Stomach (tissue), 9 donors: ENCODE results near the gene CEACAM1. TPM values are rescaled to one million over a fixed set of nuclear protein-coding genes. Genes with fewer than 3 reads are reported as not detected.

Experiments
- DNase-seq, 2 donors: peaks; one replicate each; pipeline versions ENCODE4 v3.0.0 to v3.0.0-alpha.2; 2013 to 2019
- H3K27ac ChIP-seq, 5 donors: fragments of 200-600 bp in 4 of 5; sonication (generic) in 4 of 5; one replicate each; pipeline ENCODE4 v1.5.1; 2013 to 2019; ENCODE audit warnings: mild to moderate bottlenecking in 1 of 5, moderate library complexity in 1 of 5
- H3K27me3 ChIP-seq, 3 donors: fragments of 200-600 bp; sonication (generic); one replicate each; pipeline ENCODE4 v1.5.1; 2017 to 2019; ENCODE audit warnings: mixed run types in 1 of 3
- H3K36me3 ChIP-seq, 4 donors: fragments of 200-600 bp; sonication (generic); 1 replicate in 3 of 4; 2 replicates in 1 of 4; pipeline ENCODE4 v1.5.1; 2016 to 2019
- H3K4me1 ChIP-seq, 4 donors: fragments of 200-600 bp; sonication (generic); one replicate each; pipeline ENCODE4 v1.5.1; 2016 to 2019
- H3K4me3 ChIP-seq, 4 donors: fragments of 200-600 bp; sonication (generic) in 3 of 4; one replicate each; pipeline ENCODE4 v1.5.1; 2016 to 2019; ENCODE audit warnings: mild to moderate bottlenecking in 1 of 4
- H3K9me3 ChIP-seq, 4 donors: fragments of 200-600 bp; sonication (generic); one replicate each; pipeline ENCODE4 v1.5.1; 2016 to 2019
- EP300 ChIP-seq: sonication (generic); formaldehyde crosslinking; IDR thresholded peaks from one replicate; pipeline ENCODE4 v1.6.1; 2017; ENCODE audit warnings: antibody characterized with exemption
- POLR2A ChIP-seq, 4 donors: fragments of 450-650 bp; IDR thresholded peaks; one replicate each; pipeline ENCODE4 v1.6.1; 2016; ENCODE audit warnings: antibody characterized with exemption in 4 of 4, control low read depth in 2 of 4, mild to moderate bottlenecking in 1 of 4, moderate library complexity in 1 of 4
- POLR2AphosphoS5 ChIP-seq, 3 donors: sonication (generic); formaldehyde crosslinking; IDR thresholded peaks; one replicate each; pipeline ENCODE4 v1.6.1; 2016; ENCODE audit warnings: antibody characterized with exemption in 3 of 3
- WGBS, 5 donors: extraction: QIAGEN DNeasy Blood & Tissue Kit in 3 of 5; methylation state at CpG; one replicate each; pipeline versions ENCODE4 v1.1.5 to v1.1.7; 2013 to 2018; 5-methylcytosine and 5-hydroxymethylcytosine counted together
- intact Hi-C: fragments of 100-400 bp; cut with DNase I; formaldehyde crosslinking; loops from one replicate; pipeline ENCODE4 v1.15.1; 2023; ENCODE audit warnings: low total_unique reads
- polyA plus RNA-seq, 3 donors: library from polyadenylated mRNA; stranded (reverse); fragments of 200-250 nt; gene quantifications; one replicate each; pipeline ENCODE4 v1.2.3, GENCODE V29; 2013
- total RNA-seq, 5 donors: library from RNA; depleted of rRNA; stranded (reverse); fragments of >200 nt; gene quantifications; one replicate each; pipeline versions ENCODE4 v1.1.0 to v1.2.3, GENCODE V29; 2014 to 2016
- TF ChIP-seq, protein P1 (sequence below), 7 experiments: fragments of 450-650 bp in 4 of 7; fragments of 200-600 bp in 3 of 7; sonication (generic) in 3 of 7; IDR thresholded peaks; one replicate each; pipeline ENCODE4 v1.5.1; 2016 to 2019; ENCODE audit warnings: antibody characterized with exemption in 7 of 7, control low read depth in 2 of 7, mild to moderate bottlenecking in 1 of 7
- donor health status: healthy with polysubstance abuse.
- donor health status: Bipolar disorder and iron deficiency.
- donor health status: healthy.

The CEACAM1 gene
- total and polyA plus RNA-seq, 8 donors = 0.45 to 99.2 (median 4.1) TPM

GRCh38 chr19:42516771-42517170, 11.5 kb downstream of the CEACAM1 start:
- 81 to 97% (median 89%) methylated on average over 2 of the region's 2 CpGs for WGBS, 5 donors
- DNase-seq = no peak
- no peak for TF ChIP-seq EP300
- TF ChIP-seq POLR2AphosphoS5 (IDR thresholded peaks at IDR 0.05) = no peak
- TF ChIP-seq POLR2A (IDR thresholded peaks at IDR 0.05) = no peak
- TF ChIP-seq, protein P1, sequence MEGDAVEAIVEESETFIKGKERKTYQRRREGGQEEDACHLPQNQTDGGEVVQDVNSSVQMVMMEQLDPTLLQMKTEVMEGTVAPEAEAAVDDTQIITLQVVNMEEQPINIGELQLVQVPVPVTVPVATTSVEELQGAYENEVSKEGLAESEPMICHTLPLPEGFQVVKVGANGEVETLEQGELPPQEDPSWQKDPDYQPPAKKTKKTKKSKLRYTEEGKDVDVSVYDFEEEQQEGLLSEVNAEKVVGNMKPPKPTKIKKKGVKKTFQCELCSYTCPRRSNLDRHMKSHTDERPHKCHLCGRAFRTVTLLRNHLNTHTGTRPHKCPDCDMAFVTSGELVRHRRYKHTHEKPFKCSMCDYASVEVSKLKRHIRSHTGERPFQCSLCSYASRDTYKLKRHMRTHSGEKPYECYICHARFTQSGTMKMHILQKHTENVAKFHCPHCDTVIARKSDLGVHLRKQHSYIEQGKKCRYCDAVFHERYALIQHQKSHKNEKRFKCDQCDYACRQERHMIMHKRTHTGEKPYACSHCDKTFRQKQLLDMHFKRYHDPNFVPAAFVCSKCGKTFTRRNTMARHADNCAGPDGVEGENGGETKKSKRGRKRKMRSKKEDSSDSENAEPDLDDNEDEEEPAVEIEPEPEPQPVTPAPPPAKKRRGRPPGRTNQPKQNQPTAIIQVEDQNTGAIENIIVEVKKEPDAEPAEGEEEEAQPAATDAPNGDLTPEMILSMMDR (IDR thresholded peaks at IDR 0.05) = no peak
- H3K9me3 ChIP-seq = peaks cover 0 to 5% (median 0%) of the 10 kb centered on the region in 4 donors
- no peaks in the 10 kb centered on the region for H3K27me3 ChIP-seq
- no peak overlapping the region for H3K4me3 ChIP-seq
- H3K4me1 ChIP-seq = no peaks in the 10 kb centered on the region
- H3K27ac ChIP-seq = no peak overlapping the region
- intact Hi-C loops = no loop called here
- H3K36me3 ChIP-seq = peaks cover 0 to 45% (median 33%) of the 10 kb centered on the region in 4 donors

DNA sequence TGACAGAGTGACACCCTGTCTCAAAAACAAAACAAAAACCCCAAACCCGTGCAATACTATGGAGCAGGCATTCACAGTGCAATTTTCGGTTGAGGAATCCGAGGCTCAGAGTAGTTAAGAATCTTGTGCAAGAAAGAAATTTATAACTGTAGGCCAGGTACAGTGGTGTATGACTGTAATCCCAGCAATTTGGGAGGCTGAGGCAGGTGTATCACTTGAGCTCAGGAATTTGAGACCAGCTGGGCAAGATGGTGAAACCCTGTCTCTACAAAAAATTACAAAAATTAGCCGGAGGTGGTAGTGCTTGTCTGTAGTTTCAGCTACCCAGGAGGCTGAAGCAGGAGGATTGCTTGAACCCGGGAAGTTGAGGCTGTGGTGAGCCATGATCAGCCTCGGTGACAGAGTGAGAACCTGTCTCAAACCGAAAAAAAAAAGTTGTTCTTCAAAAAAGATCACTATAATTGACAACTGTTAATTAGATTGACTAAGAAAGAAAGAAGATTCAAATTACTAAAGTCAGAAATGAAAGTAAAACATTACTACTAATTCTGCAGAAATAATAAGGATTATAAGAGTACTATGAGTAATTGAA, 12.9 kb downstream of the CEACAM1 start:
- no peak overlapping the region for H3K27ac ChIP-seq
- DNase-seq = no peak
- peaks cover 0 to 5% (median 0%) of the 10 kb centered on the region in 4 donors for H3K9me3 ChIP-seq
- no peaks in the 10 kb centered on the region for H3K27me3 ChIP-seq
- no peak overlapping the region for H3K4me3 ChIP-seq
- WGBS, 5 donors = 82 to 91% (median 90%) methylated on average over 7 of the region's 7 CpGs
- H3K4me1 ChIP-seq = no peaks in the 10 kb centered on the region
- no peak for TF ChIP-seq POLR2A (IDR thresholded peaks at IDR 0.05)
- TF ChIP-seq, protein P1 (IDR thresholded peaks at IDR 0.05) = no peak
- TF ChIP-seq EP300 = no peak
- peaks cover 0 to 45% (median 25%) of the 10 kb centered on the region in 4 donors for H3K36me3 ChIP-seq
- intact Hi-C loops = no loop called here

DNA sequence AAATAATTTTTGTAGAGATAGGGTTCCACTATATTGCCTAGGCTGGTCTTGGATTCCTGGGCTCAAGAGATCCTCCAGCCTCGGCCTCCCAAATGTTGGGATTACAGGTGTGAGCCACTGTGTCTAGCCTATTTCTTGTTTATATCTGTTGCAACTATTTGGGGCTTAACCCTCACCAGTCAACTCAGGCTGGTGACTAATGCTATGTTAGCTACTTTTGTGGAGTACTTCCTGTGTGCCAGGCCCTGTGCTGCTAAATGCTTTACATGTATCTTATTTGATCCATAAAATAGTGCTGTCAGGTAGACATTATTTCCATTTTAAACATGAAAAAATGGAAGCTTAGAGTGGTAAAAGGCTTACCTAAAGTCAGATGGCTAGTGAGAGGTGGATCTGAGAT, 13.8 kb downstream of the CEACAM1 start:
- WGBS, 5 donors = 90 to 100% (median 96%) methylated on average over 1 of the region's 1 CpG
- Histone ChIP-seq H3K4me3 (no peak overlapping the region), H3K27ac (no peak overlapping the region), H3K27me3 (no peaks in the 10 kb centered on the region), H3K4me1 (no peaks in the 10 kb centered on the region), H3K36me3 (peaks cover 0 to 40% (median 19%) of the 10 kb centered on the region in 4 donors), H3K9me3 (peaks cover 0 to 5% (median 0%) of the 10 kb centered on the region in 4 donors)
- intact Hi-C loops = no loop called here
- TF ChIP-seq, protein P1 (IDR thresholded peaks at IDR 0.05) = no peak
- TF ChIP-seq POLR2A (IDR thresholded peaks at IDR 0.05) = no peak
- no peak for TF ChIP-seq POLR2AphosphoS5 (IDR thresholded peaks at IDR 0.05)
- TF ChIP-seq EP300 = no peak
- no peak for DNase-seq

GRCh38 chr19:42512743-42513304, 15.5 kb downstream of the CEACAM1 start:
- TF ChIP-seq POLR2A (IDR thresholded peaks at IDR 0.05) = no peak
- TF ChIP-seq, protein P1 (IDR thresholded peaks at IDR 0.05) = no peak
- no peak for TF ChIP-seq EP300
- TF ChIP-seq POLR2AphosphoS5 (IDR thresholded peaks at IDR 0.05) = no peak
- Histone ChIP-seq H3K27me3 (no peaks in the 10 kb centered on the region), H3K36me3 (peaks cover 0 to 38% (median 10%) of the 10 kb centered on the region in 4 donors), H3K27ac (no peak overlapping the region), H3K4me3 (no peak overlapping the region), H3K9me3 (peaks cover 0 to 5% (median 0%) of the 10 kb centered on the region in 4 donors), H3K4me1 (no peaks in the 10 kb centered on the region)
- intact Hi-C loops = no loop called here
- WGBS, 5 donors = 87 to 91% (median 89%) methylated on average over 10 of the region's 10 CpGs
- DNase-seq = no peak
